SK-N-SH (cell line): ENCODE measurements around the gene LSS. TPM values are rescaled to one million over a fixed set of nuclear protein-coding genes. Genes with fewer than 3 reads are reported as not detected.

Source experiments
- CTCF ChIA-PET: fragments of 300-600, 350-600 bp; formaldehyde crosslinking; extraction: SDS; loops from one replicate; lab custom pipeline; 2021; lab: Yijun Ruan, JAX
- POLR2A ChIA-PET: fragments of 350-600 bp; sonication (Branson Sonifier 250); formaldehyde crosslinking; extraction: SDS; loops from one replicate; lab custom pipeline; 2020; ENCODE audit warnings: antibody characterized with exemption, inconsistent platforms; lab: Yijun Ruan, JAX
- DNase-seq: peaks from one replicate; pipeline ENCODE4 v3.0.0; 2012
- H2AFZ ChIP-seq: fragments of 200-600 bp; sonication (generic); 2 replicates; pipeline ENCODE4 v1.8.1; 2016; ENCODE audit warnings: antibody characterized with exemption, mild to moderate bottlenecking, low read depth
- H3F3A ChIP-seq: fragments of 200-600 bp; sonication (generic); replicated peaks from 2 replicates; pipeline ENCODE3; 2016; ENCODE audit warnings: antibody characterized with exemption, mild to moderate bottlenecking; ENCODE audit not compliant: insufficient read depth
- H3K27ac ChIP-seq, 2 experiments: fragments of 200-500 bp in 1 of 2; fragments of 200-600 bp in 1 of 2; sonication (Bioruptor generic) in 1 of 2; sonication (generic), shearing (Covaris generic) in 1 of 2; 2 replicates each; pipeline versions ENCODE4 v1.5.1 to v1.6.1; 2014 to 2016; ENCODE audit warnings: low read depth in 2 of 2, inconsistent platforms in 1 of 2, low read length in 1 of 2, mild to moderate bottlenecking in 1 of 2, mixed read lengths in 1 of 2
- H3K27me3 ChIP-seq: fragments of 200-600 bp; sonication (generic), shearing (Covaris generic); 2 replicates; pipeline ENCODE4 v1.6.1; 2016; ENCODE audit warnings: mixed run types; ENCODE audit not compliant: insufficient read depth
- H3K36me3 ChIP-seq, 2 experiments: fragments of 200-500 bp in 1 of 2; fragments of 200-600 bp in 1 of 2; sonication (Bioruptor generic) in 1 of 2; sonication (generic) in 1 of 2; replicated peaks in 1 of 2; 2 replicates each; pipeline versions ENCODE3 to v1.5.1; 2014 to 2016; ENCODE audit warnings: low read length in 1 of 2, mild to moderate bottlenecking in 1 of 2; ENCODE audit not compliant: insufficient read depth in 2 of 2, control insufficient read depth in 1 of 2
- H3K4me1 ChIP-seq, 2 experiments: fragments of 200-500 bp in 1 of 2; fragments of 200-600 bp in 1 of 2; sonication (Bioruptor generic) in 1 of 2; sonication (generic), shearing (Covaris generic) in 1 of 2; 2 replicates each; pipeline versions ENCODE4 v1.5.1 to v1.6.1; 2014 to 2016; ENCODE audit warnings: low read depth in 1 of 2, low read length in 1 of 2, mixed run types in 1 of 2; ENCODE audit not compliant: insufficient read depth in 2 of 2, control insufficient read depth in 1 of 2
- H3K4me2 ChIP-seq: fragments of 200-600 bp; sonication (generic), shearing (Covaris generic); 2 replicates; pipeline ENCODE4 v1.6.1; 2017; ENCODE audit warnings: mixed run types
- H3K4me3 ChIP-seq, 2 experiments: fragments of 200-500 bp in 1 of 2; fragments of 200-600 bp in 1 of 2; sonication (Bioruptor generic) in 1 of 2; sonication (generic), shearing (Covaris generic) in 1 of 2; 2 replicates each; pipeline versions ENCODE4 v1.5.1 to v1.8.1; 2014 to 2016; ENCODE audit warnings: low read depth in 2 of 2, inconsistent platforms in 1 of 2, low read length in 1 of 2, mild to moderate bottlenecking in 1 of 2, mixed read lengths in 1 of 2, moderate library complexity in 1 of 2
- H3K79me2 ChIP-seq: fragments of 200-600 bp; sonication (generic); 2 replicates; pipeline ENCODE4 v1.8.1; 2017; ENCODE audit warnings: mild to moderate bottlenecking; ENCODE audit not compliant: insufficient read depth
- H3K9ac ChIP-seq: fragments of 200-600 bp; sonication (generic); 2 replicates; pipeline ENCODE4 v1.6.1; 2017; ENCODE audit warnings: mixed run types
- H3K9me2 ChIP-seq: fragments of 200-600 bp; sonication (generic); 2 replicates; pipeline ENCODE4 v1.6.1; 2017; ENCODE audit warnings: mixed run types
- H3K9me3 ChIP-seq: fragments of 200-600 bp; sonication (generic); 2 replicates; pipeline ENCODE4 v1.6.1; 2017; ENCODE audit warnings: mixed run types, mild to moderate bottlenecking, moderate library complexity
- H4K20me1 ChIP-seq: fragments of 200-600 bp; sonication (generic); 2 replicates; pipeline ENCODE4 v1.6.1; 2017; ENCODE audit warnings: mild to moderate bottlenecking, mixed run types; ENCODE audit not compliant: insufficient read depth
- ELF1 ChIP-seq: IDR thresholded peaks from 2 replicates; pipeline ENCODE4 v1.4.0; 2012
- EP300 ChIP-seq, 2 experiments: IDR thresholded peaks; 2 replicates each; pipeline versions ENCODE4 v1.4.0 to v1.6.1; 2012; ENCODE audit warnings: borderline replicate concordance in 1 of 2, low read depth in 1 of 2, low read length in 1 of 2
- FOXJ3 ChIP-seq: sonication (generic); formaldehyde crosslinking; IDR thresholded peaks from 2 replicates; pipeline ENCODE4 v1.5.1; 2020; ENCODE audit warnings: mild to moderate bottlenecking, missing genetic modification reagents
- FOXM1 ChIP-seq: IDR thresholded peaks from 2 replicates; pipeline ENCODE4 v1.4.0; 2012; ENCODE audit warnings: low read depth, mild to moderate bottlenecking
- GATA2 ChIP-seq: sonication (generic); formaldehyde crosslinking; IDR thresholded peaks from 2 replicates; pipeline ENCODE4 v1.5.0; 2020; ENCODE audit warnings: mild to moderate bottlenecking, missing genetic modification reagents
- MEF2A ChIP-seq: IDR thresholded peaks from 2 replicates; pipeline ENCODE4 v1.4.0; 2012; ENCODE audit warnings: low read depth, borderline replicate concordance
- RFX5 ChIP-seq: IDR thresholded peaks from 2 replicates; pipeline ENCODE4 v1.6.1; 2012; ENCODE audit warnings: mild to moderate bottlenecking, improper control_type of control experiment, low read length
- SIN3A ChIP-seq: IDR thresholded peaks from 2 replicates; pipeline ENCODE4 v1.6.1; 2012; ENCODE audit warnings: low read depth, mild to moderate bottlenecking, low read length, moderate library complexity, borderline replicate concordance
- SMC3 ChIP-seq: IDR thresholded peaks from 2 replicates; pipeline ENCODE4 v1.6.1; 2012; ENCODE audit warnings: low read depth, low read length, improper control_type of control experiment
- YY1 ChIP-seq: IDR thresholded peaks from 2 replicates; pipeline ENCODE4 v1.4.0; 2012; ENCODE audit warnings: low read depth, mild to moderate bottlenecking
- WGBS: methylation state at CpG from one replicate; pipeline ENCODE4 v1.1.6; 2017; ENCODE audit warnings: low lambda C conversion rate; 5-methylcytosine and 5-hydroxymethylcytosine counted together
- polyA plus RNA-seq, 3 experiments: library from polyadenylated mRNA; depleted of rRNA; stranded (reverse); fragments of >200 nt; gene quantifications; 2 replicates each; pipeline ENCODE4 v1.2.3, GENCODE V29; 2012
- TF ChIP-seq, protein P1 (sequence below): IDR thresholded peaks from 2 replicates; pipeline ENCODE4; 2012
- TF ChIP-seq, protein P2 (sequence below): IDR thresholded peaks from 2 replicates; pipeline ENCODE4 v1.4.0; 2012; ENCODE audit warnings: low read depth, borderline replicate concordance
- TF ChIP-seq, protein P3 (sequence below): fragments of 150-350 bp; IDR thresholded peaks from 2 replicates; pipeline ENCODE4 v1.6.1; 2016; ENCODE audit warnings: mild to moderate bottlenecking, low read depth, low read length
- TF ChIP-seq, protein P4 (sequence below): IDR thresholded peaks from 2 replicates; pipeline ENCODE4 v1.4.0; 2012; ENCODE audit warnings: low read depth

The LSS gene
- polyA plus RNA-seq, 1 of the 3 experiments (the other 2 are of a cell fraction), result 38.7 TPM

DNA sequence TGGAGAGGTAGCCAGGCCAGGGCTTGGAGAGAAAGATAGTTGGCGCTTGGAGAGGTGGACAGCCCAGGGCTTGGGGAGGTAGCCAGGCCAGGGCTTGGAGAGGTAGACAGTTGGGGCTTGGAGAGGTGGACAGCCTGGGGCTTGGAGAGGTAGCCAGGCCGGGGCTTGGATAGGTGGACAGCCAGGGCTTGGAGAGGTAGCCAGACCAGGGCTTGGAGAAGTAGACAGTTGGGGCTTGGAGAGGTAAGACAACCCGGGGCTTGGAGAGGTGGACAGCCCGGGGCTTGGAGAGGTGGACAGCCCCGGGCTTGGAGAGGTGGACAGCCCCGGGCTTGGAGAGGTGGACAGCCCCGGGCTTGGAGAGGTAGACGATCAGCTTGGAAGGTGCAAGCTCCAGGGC, 7.7 kb downstream of the LSS start:
- DNase-seq, result no peak
- 83% methylated on average over 8 of the region's 8 CpGs for WGBS
- H3K9me2 ChIP-seq, result no peaks in the 10 kb centered on the region
- H3K4me1 ChIP-seq, result peaks cover 0 to 4% of the 10 kb centered on the region in 2 experiments; a peak in 1 of 4 replicates
- peaks cover 16% of the 10 kb centered on the region for H3K79me2 ChIP-seq
- no peaks in the 10 kb centered on the region for H3K27me3 ChIP-seq
- ChIA-PET CTCF (interaction anchor here (0.9 to 1.6 kb wide), 4 partner anchors 8 to 68 kb away, joined by 4 to 7 read pairs (median 4); partner anchors contain the start of gene LSS), POLR2A (no interaction called here)
- H3K4me3 ChIP-seq, result no peak overlapping the region
- H4K20me1 ChIP-seq, result no peaks in the 10 kb centered on the region; the same call in 1 of the 2 replicates
- H3F3A ChIP-seq, result no peaks in the 10 kb centered on the region
- no peak overlapping the region for H3K27ac ChIP-seq
- H3K4me2 ChIP-seq, result no peak overlapping the region
- TF ChIP-seq EP300 (IDR thresholded peaks at IDR 0.05; ENCODE audit: borderline replicate concordance in 1 of 2, low read depth in 1 of 2, low read length in 1 of 2) (no peak), SMC3 (no peak), FOXM1 (no peak), YY1 (no peak), SIN3A (no peak), RFX5 (no peak), ELF1 (no peak), MEF2A (no peak)
- TF ChIP-seq, protein P1, sequence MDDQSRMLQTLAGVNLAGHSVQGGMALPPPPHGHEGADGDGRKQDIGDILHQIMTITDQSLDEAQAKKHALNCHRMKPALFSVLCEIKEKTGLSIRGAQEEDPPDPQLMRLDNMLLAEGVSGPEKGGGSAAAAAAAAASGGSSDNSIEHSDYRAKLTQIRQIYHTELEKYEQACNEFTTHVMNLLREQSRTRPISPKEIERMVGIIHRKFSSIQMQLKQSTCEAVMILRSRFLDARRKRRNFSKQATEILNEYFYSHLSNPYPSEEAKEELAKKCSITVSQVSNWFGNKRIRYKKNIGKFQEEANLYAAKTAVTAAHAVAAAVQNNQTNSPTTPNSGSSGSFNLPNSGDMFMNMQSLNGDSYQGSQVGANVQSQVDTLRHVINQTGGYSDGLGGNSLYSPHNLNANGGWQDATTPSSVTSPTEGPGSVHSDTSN, result no peak
- peaks cover 0 to 30% of the 10 kb centered on the region in 2 experiments for H3K36me3 ChIP-seq
- H3K9me3 ChIP-seq, result no peaks in the 10 kb centered on the region
- H2AFZ ChIP-seq, result no peak overlapping the region
- H3K9ac ChIP-seq, result no peak overlapping the region

DNA sequence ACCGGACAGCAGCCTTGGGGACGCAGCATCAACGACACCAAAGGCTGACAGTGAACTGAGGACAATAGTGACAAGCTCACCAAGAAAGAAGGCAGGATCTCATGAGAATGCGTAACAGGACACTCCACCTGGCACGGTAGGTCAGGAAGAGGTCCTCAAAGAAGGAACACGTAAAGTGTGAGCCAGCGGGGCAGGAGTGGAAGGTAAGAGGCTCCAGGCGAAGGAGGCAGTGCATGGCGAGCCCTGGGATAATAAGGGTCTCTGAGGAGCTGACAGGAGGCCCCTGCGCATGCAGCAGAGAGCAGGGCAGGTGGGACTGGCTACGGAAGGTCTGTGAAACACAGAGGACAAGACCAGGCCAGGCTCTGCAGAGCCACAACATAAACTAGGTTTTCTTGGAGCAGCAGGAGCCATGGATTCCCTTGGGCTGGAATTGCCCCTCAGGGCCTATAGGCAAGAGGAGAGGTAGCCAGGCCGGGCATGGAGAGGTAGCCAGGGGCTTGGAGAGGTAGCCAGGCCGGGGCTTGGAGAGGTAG, 8.2 kb downstream of the LSS start:
- H3K9ac ChIP-seq, result no peak overlapping the region
- H3F3A ChIP-seq, result no peaks in the 10 kb centered on the region
- DNase-seq, result no peak
- H4K20me1 ChIP-seq, result no peaks in the 10 kb centered on the region; the same call in 1 of the 2 replicates
- peaks cover 12% of the 10 kb centered on the region for H3K79me2 ChIP-seq
- no peak overlapping the region for H3K4me3 ChIP-seq
- ChIA-PET POLR2A (no interaction called here), CTCF (interaction anchor here (0.9 to 1.6 kb wide), 4 partner anchors 7 to 77 kb away, joined by 4 to 7 read pairs (median 4); partner anchors contain the start of gene LSS)
- WGBS, result 93% methylated on average over 13 of the region's 13 CpGs
- H3K4me1 ChIP-seq, result peaks cover 0 to 4% of the 10 kb centered on the region in 2 experiments; a peak in 1 of 4 replicates
- TF ChIP-seq GATA2 (CRISPR knock-in tag) (no peak), FOXJ3 (CRISPR knock-in tag) (no peak)
- TF ChIP-seq, protein P2, sequence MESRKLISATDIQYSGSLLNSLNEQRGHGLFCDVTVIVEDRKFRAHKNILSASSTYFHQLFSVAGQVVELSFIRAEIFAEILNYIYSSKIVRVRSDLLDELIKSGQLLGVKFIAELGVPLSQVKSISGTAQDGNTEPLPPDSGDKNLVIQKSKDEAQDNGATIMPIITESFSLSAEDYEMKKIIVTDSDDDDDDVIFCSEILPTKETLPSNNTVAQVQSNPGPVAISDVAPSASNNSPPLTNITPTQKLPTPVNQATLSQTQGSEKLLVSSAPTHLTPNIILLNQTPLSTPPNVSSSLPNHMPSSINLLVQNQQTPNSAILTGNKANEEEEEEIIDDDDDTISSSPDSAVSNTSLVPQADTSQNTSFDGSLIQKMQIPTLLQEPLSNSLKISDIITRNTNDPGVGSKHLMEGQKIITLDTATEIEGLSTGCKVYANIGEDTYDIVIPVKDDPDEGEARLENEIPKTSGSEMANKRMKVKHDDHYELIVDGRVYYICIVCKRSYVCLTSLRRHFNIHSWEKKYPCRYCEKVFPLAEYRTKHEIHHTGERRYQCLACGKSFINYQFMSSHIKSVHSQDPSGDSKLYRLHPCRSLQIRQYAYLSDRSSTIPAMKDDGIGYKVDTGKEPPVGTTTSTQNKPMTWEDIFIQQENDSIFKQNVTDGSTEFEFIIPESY, result no peak
- TF ChIP-seq, protein P3, sequence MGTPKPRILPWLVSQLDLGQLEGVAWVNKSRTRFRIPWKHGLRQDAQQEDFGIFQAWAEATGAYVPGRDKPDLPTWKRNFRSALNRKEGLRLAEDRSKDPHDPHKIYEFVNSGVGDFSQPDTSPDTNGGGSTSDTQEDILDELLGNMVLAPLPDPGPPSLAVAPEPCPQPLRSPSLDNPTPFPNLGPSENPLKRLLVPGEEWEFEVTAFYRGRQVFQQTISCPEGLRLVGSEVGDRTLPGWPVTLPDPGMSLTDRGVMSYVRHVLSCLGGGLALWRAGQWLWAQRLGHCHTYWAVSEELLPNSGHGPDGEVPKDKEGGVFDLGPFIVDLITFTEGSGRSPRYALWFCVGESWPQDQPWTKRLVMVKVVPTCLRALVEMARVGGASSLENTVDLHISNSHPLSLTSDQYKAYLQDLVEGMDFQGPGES, result no peak
- TF ChIP-seq, protein P4, sequence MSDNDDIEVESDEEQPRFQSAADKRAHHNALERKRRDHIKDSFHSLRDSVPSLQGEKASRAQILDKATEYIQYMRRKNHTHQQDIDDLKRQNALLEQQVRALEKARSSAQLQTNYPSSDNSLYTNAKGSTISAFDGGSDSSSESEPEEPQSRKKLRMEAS, result no peak
- no peak overlapping the region for H3K27ac ChIP-seq
- H3K9me3 ChIP-seq, result no peaks in the 10 kb centered on the region
- no peaks in the 10 kb centered on the region for H3K27me3 ChIP-seq
- H3K36me3 ChIP-seq, result peaks cover 0 to 30% of the 10 kb centered on the region in 2 experiments
- no peak overlapping the region for H2AFZ ChIP-seq
- no peaks in the 10 kb centered on the region for H3K9me2 ChIP-seq
- no peak overlapping the region for H3K4me2 ChIP-seq
